Transverse colon (tissue), 4 donors: ENCODE data around the gene KDM5D.

Source experiments
- EP300 ChIP-seq: sonication (generic); formaldehyde crosslinking; IDR thresholded peaks from one replicate; pipeline ENCODE4 v1.6.1; 2017; ENCODE audit warnings: antibody characterized with exemption, low read depth
- POLR2A ChIP-seq: fragments of 450-650 bp; IDR thresholded peaks from one replicate; pipeline ENCODE4 v1.6.1; 2016; ENCODE audit warnings: antibody characterized with exemption, mild to moderate bottlenecking, moderate library complexity
- POLR2AphosphoS5 ChIP-seq, 3 donors: sonication (generic); formaldehyde crosslinking; IDR thresholded peaks; one replicate each; pipeline ENCODE4 v1.6.1; 2016; ENCODE audit warnings: antibody characterized with exemption in 3 of 3
- TF ChIP-seq, protein P1 (sequence below), 5 experiments: fragments of 200-600 bp in 3 of 5; fragments of 450-650 bp in 2 of 5; sonication (generic) in 3 of 5; IDR thresholded peaks; 1 replicate in 2 of 5; 2 replicates in 3 of 5; pipeline ENCODE4 v1.5.1; 2016 to 2017; ENCODE audit warnings: antibody characterized with exemption in 5 of 5, inconsistent platforms in 3 of 5, mild to moderate bottlenecking in 2 of 5, moderate library complexity in 1 of 5

DNA sequence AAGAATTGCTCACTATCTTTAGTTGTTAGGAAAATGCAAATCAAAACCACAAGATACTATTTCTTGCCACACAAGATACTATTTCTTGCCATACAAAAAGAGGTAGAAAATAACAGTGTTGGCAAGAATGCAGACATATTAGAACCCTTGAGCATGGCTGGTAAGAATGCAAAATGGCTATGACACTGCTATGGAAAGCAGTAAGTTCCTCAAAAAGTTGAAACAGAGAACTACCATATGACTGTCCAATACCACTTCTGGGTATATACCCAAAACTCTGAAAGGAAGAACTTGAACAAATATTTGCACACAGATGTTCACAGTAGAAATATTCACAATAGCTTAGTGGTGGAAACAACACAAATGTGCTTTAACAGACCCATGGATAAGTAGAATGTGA is 26.6 kb downstream of the KDM5D start:
- TF ChIP-seq, protein P1, sequence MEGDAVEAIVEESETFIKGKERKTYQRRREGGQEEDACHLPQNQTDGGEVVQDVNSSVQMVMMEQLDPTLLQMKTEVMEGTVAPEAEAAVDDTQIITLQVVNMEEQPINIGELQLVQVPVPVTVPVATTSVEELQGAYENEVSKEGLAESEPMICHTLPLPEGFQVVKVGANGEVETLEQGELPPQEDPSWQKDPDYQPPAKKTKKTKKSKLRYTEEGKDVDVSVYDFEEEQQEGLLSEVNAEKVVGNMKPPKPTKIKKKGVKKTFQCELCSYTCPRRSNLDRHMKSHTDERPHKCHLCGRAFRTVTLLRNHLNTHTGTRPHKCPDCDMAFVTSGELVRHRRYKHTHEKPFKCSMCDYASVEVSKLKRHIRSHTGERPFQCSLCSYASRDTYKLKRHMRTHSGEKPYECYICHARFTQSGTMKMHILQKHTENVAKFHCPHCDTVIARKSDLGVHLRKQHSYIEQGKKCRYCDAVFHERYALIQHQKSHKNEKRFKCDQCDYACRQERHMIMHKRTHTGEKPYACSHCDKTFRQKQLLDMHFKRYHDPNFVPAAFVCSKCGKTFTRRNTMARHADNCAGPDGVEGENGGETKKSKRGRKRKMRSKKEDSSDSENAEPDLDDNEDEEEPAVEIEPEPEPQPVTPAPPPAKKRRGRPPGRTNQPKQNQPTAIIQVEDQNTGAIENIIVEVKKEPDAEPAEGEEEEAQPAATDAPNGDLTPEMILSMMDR (IDR thresholded peaks at IDR 0.05) = no peak
- TF ChIP-seq POLR2AphosphoS5 (IDR thresholded peaks at IDR 0.05) = no peak
- TF ChIP-seq POLR2A = no peak
- TF ChIP-seq EP300 = no peak
